NCI-H526 treated with DMSO at 0.1 percent for 48 hours (cell line): Measurements from ENCODE around the gene ZNF655.
"Not testable (repeated sequence)": the region's sequence is repeated elsewhere in the genome, so short reads cannot be mapped to it uniquely, and the experiment has no call there.

ENCODE experiments used
- DNase-seq: peaks from one replicate; lab custom pipeline; 2025; lab: John Stamatoyannopoulos, UW

The ZNF655 gene

GRCh38 chr7:99558306-99559174 lies at the start of gene ZNF655:
Gene ZNF655 (plus strand): TSS chr7:99558642. CDS start chr7:99560560, 1,918 bp downstream.
- DNase-seq, result peak; percentile 87

- DNase-seq, result no peak
These were observed 44.4 kb upstream of the ZNF655 start for GRCh38 chr7:99514050-99514449.

GRCh38 chr7:99521399-99521798 lies 37.0 kb upstream of the ZNF655 start:
- DNase-seq, result no peak

GRCh38 chr7:99525713-99526440 lies 32.6 kb upstream of the ZNF655 start:
- DNase-seq, result peak; percentile 1

- DNase-seq, result no peak
These were observed 27.1 kb upstream of the ZNF655 start for GRCh38 chr7:99531354-99531765.

GRCh38 chr7:99535667-99536066 lies 22.8 kb upstream of the ZNF655 start:
- no peak for DNase-seq

- DNase-seq, result no peak
These were observed 19.1 kb upstream of the ZNF655 start for GRCh38 chr7:99539213-99539811.

- no peak for DNase-seq
These were observed 17.9 kb upstream of the ZNF655 start for GRCh38 chr7:99540542-99540941.

- DNase-seq, result no peak
These were observed 17.2 kb upstream of the ZNF655 start for GRCh38 chr7:99541212-99541611.

GRCh38 chr7:99543081-99543671 lies 15.3 kb upstream of the ZNF655 start:
- no peak for DNase-seq

GRCh38 chr7:99543916-99544315 lies 14.5 kb upstream of the ZNF655 start:
- no peak for DNase-seq

- DNase-seq, result not testable (repeated sequence)
These were observed 13.1 kb upstream of the ZNF655 start for GRCh38 chr7:99545308-99545707.

- not testable (repeated sequence) for DNase-seq
These were observed 8.9 kb upstream of the ZNF655 start for GRCh38 chr7:99549545-99549944.

GRCh38 chr7:99551334-99551733 lies 7.1 kb upstream of the ZNF655 start:
- DNase-seq, result no peak

- peak; percentile 81 for DNase-seq
These were observed 6.5 kb upstream of the ZNF655 start, which contains the start of gene FAM200A for GRCh38 chr7:99551767-99552463. Gene FAM200A (minus strand): TSS chr7:99552114. CDS start chr7:99548407, 3,707 bp downstream.

- no peak for DNase-seq
These were observed 5.4 kb upstream of the ZNF655 start for GRCh38 chr7:99553039-99553438.

- no peak for DNase-seq
These were observed 3.5 kb upstream of the ZNF655 start for GRCh38 chr7:99554939-99555338.

GRCh38 chr7:99557196-99557607 lies 1.2 kb upstream of the ZNF655 start:
- no peak for DNase-seq

- DNase-seq, result no peak
These were observed 519 bp upstream of the ZNF655 start for GRCh38 chr7:99557940-99558305.

- DNase-seq, result no peak
These were observed 903 bp downstream of the ZNF655 start for GRCh38 chr7:99559175-99559915.
